ENCODE data around the gene CPN2. TPM values are rescaled to one million over a fixed set of nuclear protein-coding genes. Genes with fewer than 3 reads are reported as not detected.

The CPN2 gene
- total RNA-seq, 1 donor from 2014 or later = not detected

DNA sequence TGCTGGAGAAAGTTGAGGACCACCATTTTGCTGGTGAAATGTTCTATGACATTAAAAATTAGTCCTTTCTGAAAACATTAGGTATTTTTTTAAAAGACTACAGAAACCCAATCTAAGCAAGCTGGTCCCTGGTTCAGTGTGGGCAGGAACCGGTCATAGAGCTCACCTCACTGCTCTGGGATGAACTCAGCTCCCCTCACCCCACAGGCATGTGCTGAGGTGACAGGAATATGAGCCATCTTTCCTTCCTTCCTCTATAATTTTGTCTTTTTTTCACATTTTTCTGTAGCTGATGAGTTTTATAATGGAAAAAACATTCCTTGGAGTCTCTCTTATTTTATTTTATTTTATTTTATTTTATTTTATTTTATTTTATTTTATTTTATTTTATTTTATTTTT, 26.6 kb upstream of the CPN2 start:
- no peak overlapping the region for H3K4me3 ChIP-seq
- H3K36me3 ChIP-seq = no peaks in the 10 kb centered on the region
- no peak for ATAC-seq
- no peak overlapping the region for H3K27ac ChIP-seq
- no peaks in the 10 kb centered on the region for H3K9me3 ChIP-seq
- intact Hi-C loops (cut with DNase I) = no loop called here
- peaks cover 7% of the 10 kb centered on the region for H3K4me1 ChIP-seq
- no peak for DNase-seq
- H3K27me3 ChIP-seq (ENCODE audit: low read depth) = peaks cover 20% of the 10 kb centered on the region
- TF ChIP-seq CTCF (IDR thresholded peaks at IDR 0.05) = no peak

- no peak overlapping the region for H3K4me3 ChIP-seq
- TF ChIP-seq CTCF (IDR thresholded peaks at IDR 0.05) = no peak
- no peak for ATAC-seq
- H3K27me3 ChIP-seq (ENCODE audit: low read depth) = peaks cover 15% of the 10 kb centered on the region
- H3K27ac ChIP-seq = no peak overlapping the region
- peaks cover 2% of the 10 kb centered on the region for H3K4me1 ChIP-seq
- intact Hi-C loops (cut with DNase I) = no loop called here
- H3K9me3 ChIP-seq = no peaks in the 10 kb centered on the region
- H3K36me3 ChIP-seq = no peaks in the 10 kb centered on the region
- no peak for DNase-seq
These were observed 25.1 kb upstream of the CPN2 start for GRCh38 chr3:194376241-194376560.

GRCh38 chr3:194375473-194376240, 24.5 kb upstream of the CPN2 start:
- Histone ChIP-seq H3K27ac (no peak overlapping the region), H3K4me3 (no peak overlapping the region), H3K4me1 (no peaks in the 10 kb centered on the region), H3K27me3 (ENCODE audit: low read depth) (peaks cover 12% of the 10 kb centered on the region), H3K9me3 (no peaks in the 10 kb centered on the region), H3K36me3 (no peaks in the 10 kb centered on the region)
- no peak for ATAC-seq
- intact Hi-C loops (cut with DNase I) = no loop called here
- no peak for TF ChIP-seq CTCF (IDR thresholded peaks at IDR 0.05)
- no peak for DNase-seq

DNA sequence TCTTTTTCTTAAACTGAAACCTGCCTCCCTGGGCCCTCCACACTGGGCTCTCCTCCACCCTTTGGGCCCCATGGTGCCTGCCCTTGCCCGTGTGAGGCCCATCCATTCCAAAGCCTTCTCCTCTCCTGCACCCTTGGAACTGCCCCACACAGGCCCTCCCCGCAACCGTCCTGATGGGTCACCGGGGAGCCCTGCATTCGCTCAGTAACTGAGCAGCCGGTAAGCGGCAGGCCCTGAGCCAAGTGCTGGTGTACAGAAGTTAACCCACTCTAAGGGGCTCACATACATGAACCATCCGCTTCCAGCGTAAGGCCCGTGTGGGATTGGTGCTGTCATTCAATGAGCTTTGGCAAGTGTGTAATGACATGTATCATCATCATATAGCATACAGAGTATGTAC, 23.8 kb upstream of the CPN2 start:
- Histone ChIP-seq H3K4me3 (no peak overlapping the region), H3K27ac (no peak overlapping the region), H3K36me3 (no peaks in the 10 kb centered on the region), H3K4me1 (no peaks in the 10 kb centered on the region), H3K9me3 (no peaks in the 10 kb centered on the region), H3K27me3 (ENCODE audit: low read depth) (peaks cover 11% of the 10 kb centered on the region)
- ATAC-seq = no peak
- no peak for TF ChIP-seq CTCF (IDR thresholded peaks at IDR 0.05)
- DNase-seq = no peak
- intact Hi-C loops (cut with DNase I) = no loop called here

DNA sequence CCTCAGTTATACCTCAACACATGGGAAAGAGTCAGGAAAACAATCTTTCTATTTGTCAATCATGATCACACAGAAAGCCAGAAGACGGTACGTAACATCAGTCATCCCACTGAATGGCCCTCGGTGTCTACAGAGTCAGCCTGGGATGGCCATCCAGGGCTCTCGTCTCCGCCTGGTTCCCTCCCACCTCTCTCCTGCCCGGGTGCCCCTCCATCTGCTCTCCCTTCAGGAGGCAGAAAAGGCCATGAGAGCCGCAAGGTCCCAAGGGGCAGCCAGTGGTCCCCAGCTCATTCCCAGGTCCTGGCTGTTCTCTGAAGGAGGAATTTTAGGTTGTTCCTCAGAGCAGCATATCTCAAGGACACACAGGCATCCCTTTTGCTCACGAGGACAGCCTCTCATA, 22.8 kb upstream of the CPN2 start:
- no peak overlapping the region for H3K4me3 ChIP-seq
- intact Hi-C loops (cut with DNase I) = no loop called here
- no peak overlapping the region for H3K27ac ChIP-seq
- no peaks in the 10 kb centered on the region for H3K9me3 ChIP-seq
- no peaks in the 10 kb centered on the region for H3K36me3 ChIP-seq
- no peak for TF ChIP-seq CTCF (IDR thresholded peaks at IDR 0.05)
- peaks cover 21% of the 10 kb centered on the region for H3K27me3 ChIP-seq (ENCODE audit: low read depth)
- H3K4me1 ChIP-seq = no peaks in the 10 kb centered on the region
- DNase-seq (peak; percentile 12), ATAC-seq (no peak)
